Measurements from ENCODE around the gene NFILZ. TPM values are rescaled to one million over a fixed set of nuclear protein-coding genes. Genes with fewer than 3 reads are reported as not detected.

The NFILZ gene
- total RNA-seq, 1 donor from 2014 or later, result not detected

Other genes starting within 250 kb of the NFILZ start
- 93.7 and 102 TPM in 2 replicates for gene RAB11B, start 240.3 kb upstream of the NFILZ start, total RNA-seq
- 19.0 and 23.9 TPM in 2 replicates for gene MARCHF2, start 217.3 kb upstream of the NFILZ start, total RNA-seq
- 280 and 289 TPM in 2 replicates for gene HNRNPM, start 185.7 kb upstream of the NFILZ start, total RNA-seq
- gene PRAM1, start 128.0 kb upstream of the NFILZ start, total RNA-seq, result 1.2 and 1.7 TPM in 2 replicates
- gene ZNF414, start 116.5 kb upstream of the NFILZ start, total RNA-seq, result 32.5 and 32.6 TPM in 2 replicates
- gene MYO1F, start 53.2 kb upstream of the NFILZ start, total RNA-seq, result 436 and 438 TPM in 2 replicates
- 9.9 and 10.1 TPM in 2 replicates for gene ADAMTS10, start 19.9 kb upstream of the NFILZ start, total RNA-seq
- gene ACTL9, start 68.2 kb downstream of the NFILZ start, total RNA-seq, result not detected in 2 replicates
- 0.12 TPM in 1 of 2 replicates, not detected in the other for gene OR2Z1, start 91.0 kb downstream of the NFILZ start, total RNA-seq
- 15.2 and 16.0 TPM in 2 replicates for gene ZNF558, start 201.7 kb downstream of the NFILZ start, total RNA-seq
- not detected in 2 replicates for gene MBD3L1, start 201.7 kb downstream of the NFILZ start, total RNA-seq

Measured in T-helper 1 cell treated with Interleukin-12 subunit alpha and Interleukin-12 subunit beta and Interleukin-4 antibody, amounts not matched to agents 30 ng/mL and 1 ng/mL, for 36 hours (primary cell).